ENCODE measurements around the gene EGLN3.

Gene EGLN3

GRCh38 chr14:33904609-33905008, 46.3 kb downstream of the EGLN3 start:
- H3K4me3 ChIP-seq (ENCODE audit: low read length), result no peak overlapping the region
- H2AFZ ChIP-seq (ENCODE audit: low read depth, low read length), result no peak overlapping the region
- no peaks in the 10 kb centered on the region for H3K4me1 ChIP-seq (ENCODE audit: low read length)
- TF ChIP-seq EZH2phosphoT487 (IDR thresholded peaks at IDR 0.05; ENCODE audit: low read depth) (no peak), CTCF (IDR thresholded peaks at IDR 0.05; ENCODE audit: low read depth, low read length) (no peak)
- no peak overlapping the region for H3K27ac ChIP-seq (ENCODE audit: low read length)
- H4K20me1 ChIP-seq (ENCODE audit: insufficient read depth, low read length), result no peaks in the 10 kb centered on the region
- H3K9ac ChIP-seq (ENCODE audit: low read length), result no peak overlapping the region
- no peaks in the 10 kb centered on the region for H3K36me3 ChIP-seq (replicated peaks; ENCODE audit: low read depth, low read length)
- no peaks in the 10 kb centered on the region for H3K79me2 ChIP-seq (ENCODE audit: low read length)
- no peaks in the 10 kb centered on the region for H3K27me3 ChIP-seq (ENCODE audit: low read depth, low read length)
- no peak overlapping the region for H3K4me2 ChIP-seq (ENCODE audit: low read length)
- no peaks in the 10 kb centered on the region for H3K9me3 ChIP-seq (ENCODE audit: insufficient read depth, low read length)

GRCh38 chr14:33903369-33903768, 47.5 kb downstream of the EGLN3 start:
- Histone ChIP-seq H2AFZ (ENCODE audit: low read depth, low read length) (no peak overlapping the region), H3K27me3 (ENCODE audit: low read depth, low read length) (no peaks in the 10 kb centered on the region), H3K36me3 (replicated peaks; ENCODE audit: low read depth, low read length) (no peaks in the 10 kb centered on the region), H3K4me1 (ENCODE audit: low read length) (no peaks in the 10 kb centered on the region), H4K20me1 (ENCODE audit: insufficient read depth, low read length) (no peaks in the 10 kb centered on the region), H3K79me2 (ENCODE audit: low read length) (no peaks in the 10 kb centered on the region), H3K27ac (ENCODE audit: low read length) (no peak overlapping the region), H3K4me3 (ENCODE audit: low read length) (no peak overlapping the region), H3K4me2 (ENCODE audit: low read length) (no peak overlapping the region), H3K9me3 (ENCODE audit: insufficient read depth, low read length) (no peaks in the 10 kb centered on the region), H3K9ac (ENCODE audit: low read length) (no peak overlapping the region)
- TF ChIP-seq CTCF (IDR thresholded peaks at IDR 0.05; ENCODE audit: low read depth, low read length), result no peak
- TF ChIP-seq EZH2phosphoT487 (IDR thresholded peaks at IDR 0.05; ENCODE audit: low read depth), result no peak

- Histone ChIP-seq H3K36me3 (replicated peaks; ENCODE audit: low read depth, low read length) (no peaks in the 10 kb centered on the region), H3K79me2 (ENCODE audit: low read length) (no peaks in the 10 kb centered on the region), H3K27ac (ENCODE audit: low read length) (no peak overlapping the region)
These were observed 48.5 kb downstream of the EGLN3 start for GRCh38 chr14:33902363-33902762.

GRCh38 chr14:33901426-33902155, 49.3 kb downstream of the EGLN3 start:
- H3K4me2 ChIP-seq (ENCODE audit: low read length), result no peak overlapping the region
- no peaks in the 10 kb centered on the region for H4K20me1 ChIP-seq (ENCODE audit: insufficient read depth, low read length)
- H3K27ac ChIP-seq (ENCODE audit: low read length), result no peak overlapping the region
- H2AFZ ChIP-seq (ENCODE audit: low read depth, low read length), result no peak overlapping the region
- H3K9me3 ChIP-seq (ENCODE audit: insufficient read depth, low read length), result no peaks in the 10 kb centered on the region
- H3K4me3 ChIP-seq (ENCODE audit: low read length), result no peak overlapping the region
- TF ChIP-seq EZH2phosphoT487 (IDR thresholded peaks at IDR 0.05; ENCODE audit: low read depth), result no peak
- no peak for TF ChIP-seq CTCF (IDR thresholded peaks at IDR 0.05; ENCODE audit: low read depth, low read length)
- H3K4me1 ChIP-seq (ENCODE audit: low read length), result no peaks in the 10 kb centered on the region
- no peaks in the 10 kb centered on the region for H3K36me3 ChIP-seq (replicated peaks; ENCODE audit: low read depth, low read length)
- H3K9ac ChIP-seq (ENCODE audit: low read length), result no peak overlapping the region
- no peaks in the 10 kb centered on the region for H3K27me3 ChIP-seq (ENCODE audit: low read depth, low read length)
- no peaks in the 10 kb centered on the region for H3K79me2 ChIP-seq (ENCODE audit: low read length)

More at GRCh38 chr14:33902363-33902762, 48.5 kb downstream of the EGLN3 start:
- no peaks in the 10 kb centered on the region for H3K27me3 ChIP-seq (ENCODE audit: low read depth, low read length)
- no peaks in the 10 kb centered on the region for H4K20me1 ChIP-seq (ENCODE audit: insufficient read depth, low read length)
- H3K4me2 ChIP-seq (ENCODE audit: low read length), result no peak overlapping the region
- no peak overlapping the region for H3K9ac ChIP-seq (ENCODE audit: low read length)
- no peak overlapping the region for H3K4me3 ChIP-seq (ENCODE audit: low read length)
- TF ChIP-seq EZH2phosphoT487 (IDR thresholded peaks at IDR 0.05; ENCODE audit: low read depth) (no peak), CTCF (IDR thresholded peaks at IDR 0.05; ENCODE audit: low read depth, low read length) (no peak)
- H3K4me1 ChIP-seq (ENCODE audit: low read length), result no peaks in the 10 kb centered on the region
- no peaks in the 10 kb centered on the region for H3K9me3 ChIP-seq (ENCODE audit: insufficient read depth, low read length)
- H2AFZ ChIP-seq (ENCODE audit: low read depth, low read length), result no peak overlapping the region
